PC-3 (cell line): ENCODE measurements around the gene TMEM229B. TPM values are rescaled to one million over a fixed set of nuclear protein-coding genes. Genes with fewer than 3 reads are reported as not detected.

Experiments
- ATAC-seq: fragments of 200-7000 bp; cut with Tn5 transposase; 2 replicates; pipeline ENCODE4 v1.9.1; 2020; ENCODE audit warnings: mild to moderate bottlenecking, moderate library complexity
- BruUV-seq: library from RNA; stranded (reverse); fragments of 400-500 nt; replicated peaks from 2 replicates; lab custom pipeline; 2021; lab: Mats Ljungman, UMichigan
- CTCF ChIA-PET: fragments of 300-600 bp; sonication (Branson Sonifier 250); formaldehyde crosslinking; loops from one replicate; lab custom pipeline; 2022; ENCODE audit warnings: antibody characterized with exemption; lab: Charles Lee
- POLR2A ChIA-PET: fragments of 300-600 bp; sonication (Branson Sonifier 250); formaldehyde crosslinking; loops from one replicate; lab custom pipeline; 2022; ENCODE audit warnings: antibody characterized with exemption; ENCODE audit not compliant: unreplicated experiment; lab: Charles Lee
- DNase-seq: peaks from one replicate; pipeline ENCODE4 v3.0.0-alpha.2; 2015
- H2AFZ ChIP-seq: fragments of 300-600 bp; sonication (generic); 2 replicates; pipeline ENCODE4 v1.6.0; 2016; ENCODE audit warnings: antibody characterized with exemption, low read length
- H3F3A ChIP-seq: fragments of 300-600 bp; sonication (generic); one replicate; pipeline ENCODE4 v1.6.0; 2017; ENCODE audit warnings: antibody characterized with exemption, low read length, control low read depth, mild to moderate bottlenecking; ENCODE audit not compliant: unreplicated experiment
- H3K27ac ChIP-seq: fragments of 300-600 bp; sonication (generic); 2 replicates; pipeline ENCODE4 v1.5.1; 2016; ENCODE audit warnings: mild to moderate bottlenecking, low read length
- H3K27me3 ChIP-seq: fragments of 300-600 bp; sonication (generic); 2 replicates; pipeline ENCODE4 v1.6.1; 2016; ENCODE audit warnings: low read length, mixed read lengths
- H3K36me3 ChIP-seq: fragments of 300-600 bp; sonication (generic); 2 replicates; pipeline ENCODE4 v1.6.1; 2016; ENCODE audit warnings: low read depth, mixed run types, low read length, mixed read lengths
- H3K4me1 ChIP-seq: fragments of 300-600 bp; sonication (generic); 2 replicates; pipeline ENCODE4 v1.5.1; 2016; ENCODE audit warnings: low read length; ENCODE audit not compliant: insufficient read depth
- H3K4me2 ChIP-seq: fragments of 300-600 bp; sonication (generic); 2 replicates; pipeline ENCODE4 v1.6.0; 2016; ENCODE audit warnings: low read length
- H3K4me3 ChIP-seq: fragments of 300-600 bp; sonication (generic); 2 replicates; pipeline ENCODE4 v1.5.1; 2016; ENCODE audit warnings: mild to moderate bottlenecking, low read length, mixed read lengths
- H3K79me2 ChIP-seq: fragments of 300-600 bp; sonication (generic); 2 replicates; pipeline ENCODE4 v1.6.1; 2017; ENCODE audit warnings: low read length, mixed read lengths
- H3K9ac ChIP-seq: fragments of 300-600 bp; sonication (generic); 2 replicates; pipeline ENCODE4 v1.6.0; 2016; ENCODE audit warnings: mild to moderate bottlenecking, low read length
- H3K9me2 ChIP-seq: fragments of 300-600 bp; sonication (generic); replicated peaks from 2 replicates; pipeline ENCODE4 v1.6.1; 2016; ENCODE audit warnings: mixed run types, low read length, mixed read lengths
- H3K9me3 ChIP-seq: fragments of 300-600 bp; sonication (generic); 2 replicates; pipeline ENCODE4 v1.6.1; 2016; ENCODE audit warnings: low read length, mixed read lengths
- H4K20me1 ChIP-seq: fragments of 300-600 bp; sonication (generic); 2 replicates; pipeline ENCODE4 v1.6.1; 2016; ENCODE audit warnings: low read length, mixed read lengths
- CTCF ChIP-seq: fragments of 300-600 bp; sonication (generic); conservative IDR thresholded peaks from 2 replicates; pipeline ENCODE4 v1.5.1; 2017; ENCODE audit warnings: antibody characterized with exemption, low read depth, mild to moderate bottlenecking, low read length
- EZH2 ChIP-seq: fragments of 300-600 bp; sonication (generic); IDR thresholded peaks from one replicate; pipeline ENCODE4 v1.6.1; 2017; ENCODE audit warnings: antibody characterized with exemption, mild to moderate bottlenecking, low read length; ENCODE audit not compliant: unreplicated experiment
- EZH2phosphoT487 ChIP-seq: fragments of 300-600 bp; sonication (generic); IDR thresholded peaks from 2 replicates; pipeline ENCODE4 v1.6.1; 2018; ENCODE audit warnings: mild to moderate bottlenecking, antibody characterized with exemption, low read length, borderline replicate concordance
- intact Hi-C: fragments of 100-400 bp; cut with micrococcal nuclease; formaldehyde crosslinking; loops from 2 replicates; pipeline ENCODE4 v1.9.0; 2023
- total RNA-seq: library from RNA; depleted of rRNA; stranded (reverse); fragments of >200 nt; gene quantifications from 2 replicates; pipeline ENCODE4 v1.2.3, GENCODE V29; 2014

The TMEM229B gene
- total RNA-seq, 1 experiment from 2014 or later: not detected

GRCh38 chr14:67491741-67492507, 3.4 kb upstream of the TMEM229B start:
- H3F3A ChIP-seq: no peaks in the 10 kb centered on the region
- intact Hi-C loops: no loop called here
- no peak for ATAC-seq
- no peaks in the 10 kb centered on the region for H3K9me2 ChIP-seq
- H3K9ac ChIP-seq: no peak overlapping the region
- POLR2A ChIA-PET: no interaction called here
- H3K27ac ChIP-seq: no peak overlapping the region
- no peak overlapping the region for H2AFZ ChIP-seq
- H3K79me2 ChIP-seq: no peaks in the 10 kb centered on the region
- no peak for TF ChIP-seq CTCF
- no peak for TF ChIP-seq EZH2
- no peaks in the 10 kb centered on the region; the same call in 1 of the 2 replicates for H3K27me3 ChIP-seq
- H3K4me3 ChIP-seq: no peak overlapping the region
- CTCF ChIA-PET: no interaction called here
- peaks cover 16% of the 10 kb centered on the region for H3K9me3 ChIP-seq
- BruUV-seq: no TSS peak
- DNase-seq: no peak
- H3K36me3 ChIP-seq: no peaks in the 10 kb centered on the region
- H4K20me1 ChIP-seq: no peaks in the 10 kb centered on the region
- H3K4me2 ChIP-seq: no peak overlapping the region
- H3K4me1 ChIP-seq: no peaks in the 10 kb centered on the region

GRCh38 chr14:67491285-67491684, 2.8 kb upstream of the TMEM229B start:
- no peak overlapping the region for H3K9ac ChIP-seq
- intact Hi-C loops: no loop called here
- H3K9me3 ChIP-seq: peaks cover 16% of the 10 kb centered on the region
- no peak for TF ChIP-seq CTCF
- no peak for TF ChIP-seq EZH2
- TF ChIP-seq EZH2phosphoT487: no peak
- POLR2A ChIA-PET: no interaction called here
- H3K36me3 ChIP-seq: no peaks in the 10 kb centered on the region
- CTCF ChIA-PET: no interaction called here
- no TSS peak for BruUV-seq
- H3K9me2 ChIP-seq: no peaks in the 10 kb centered on the region
- no peak overlapping the region for H3K4me2 ChIP-seq
- no peak overlapping the region for H3K4me3 ChIP-seq
- no peaks in the 10 kb centered on the region; the same call in 1 of the 2 replicates for H3K27me3 ChIP-seq
- ATAC-seq: no peak
- no peak for DNase-seq
- H4K20me1 ChIP-seq: no peaks in the 10 kb centered on the region
- H3F3A ChIP-seq: no peaks in the 10 kb centered on the region
- no peaks in the 10 kb centered on the region for H3K4me1 ChIP-seq
- no peak overlapping the region for H2AFZ ChIP-seq
- H3K79me2 ChIP-seq: no peaks in the 10 kb centered on the region
- no peak overlapping the region for H3K27ac ChIP-seq

- peaks cover 16% of the 10 kb centered on the region for H3K9me3 ChIP-seq
- TF ChIP-seq EZH2 (no peak), EZH2phosphoT487 (no peak), CTCF (no peak)
- no peak for ATAC-seq
- ChIA-PET CTCF (no interaction called here), POLR2A (no interaction called here)
- H3K36me3 ChIP-seq: no peaks in the 10 kb centered on the region
- H3F3A ChIP-seq: no peaks in the 10 kb centered on the region
- no peaks in the 10 kb centered on the region for H3K79me2 ChIP-seq
- H4K20me1 ChIP-seq: no peaks in the 10 kb centered on the region
- no peaks in the 10 kb centered on the region for H3K9me2 ChIP-seq
- no TSS peak for BruUV-seq
- DNase-seq: no peak
- no peaks in the 10 kb centered on the region for H3K4me1 ChIP-seq
- intact Hi-C loops: no loop called here
- H3K4me2 ChIP-seq: no peak overlapping the region
- no peak overlapping the region for H3K4me3 ChIP-seq
- H2AFZ ChIP-seq: no peak overlapping the region
- H3K9ac ChIP-seq: no peak overlapping the region
- no peaks in the 10 kb centered on the region; the same call in 1 of the 2 replicates for H3K27me3 ChIP-seq
- no peak overlapping the region for H3K27ac ChIP-seq
These were observed 1.7 kb upstream of the TMEM229B start for GRCh38 chr14:67490196-67490595.
